Ishikawa (cell line): ENCODE results near the gene PTPRA.

ENCODE experiments used
- CEBPB ChIP-seq: IDR thresholded peaks from 2 replicates; pipeline ENCODE4 v1.6.1; 2012
- CREB1 ChIP-seq: IDR thresholded peaks from 2 replicates; pipeline ENCODE4 v1.6.1; 2012; ENCODE audit warnings: low read depth
- EGR1 ChIP-seq: IDR thresholded peaks from 2 replicates; pipeline ENCODE4 v1.6.1; 2012
- EP300 ChIP-seq: IDR thresholded peaks from 2 replicates; pipeline ENCODE4 v1.6.1; 2012; ENCODE audit warnings: borderline replicate concordance
- FOXM1 ChIP-seq: IDR thresholded peaks from 2 replicates; pipeline ENCODE4 v1.6.1; 2012; ENCODE audit warnings: low read depth, borderline replicate concordance
- NFIC ChIP-seq: IDR thresholded peaks from 2 replicates; pipeline ENCODE4 v1.6.1; 2012
- RAD21 ChIP-seq: IDR thresholded peaks from 2 replicates; pipeline ENCODE4 v1.6.1; 2012; ENCODE audit warnings: low read depth
- TAF1 ChIP-seq: IDR thresholded peaks from 2 replicates; pipeline ENCODE4 v1.6.1; 2012; ENCODE audit warnings: low read depth, mild to moderate bottlenecking
- TCF12 ChIP-seq: IDR thresholded peaks from 2 replicates; pipeline ENCODE4 v1.6.1; 2012; ENCODE audit warnings: low read depth
- TEAD4 ChIP-seq: IDR thresholded peaks from 2 replicates; pipeline ENCODE4 v1.6.1; 2012
- YY1 ChIP-seq: IDR thresholded peaks from 2 replicates; pipeline ENCODE4 v1.6.1; 2012; ENCODE audit warnings: low read depth
- ZBTB7A ChIP-seq: IDR thresholded peaks from 2 replicates; pipeline ENCODE4 v1.6.1; 2012; ENCODE audit warnings: low read depth
- TF ChIP-seq, protein P1 (sequence below): IDR thresholded peaks from 2 replicates; pipeline ENCODE4 v1.6.1; 2012
- TF ChIP-seq, protein P2 (sequence below): IDR thresholded peaks from 2 replicates; pipeline ENCODE4 v1.6.1; 2012; ENCODE audit warnings: low read depth, mild to moderate bottlenecking
- TF ChIP-seq, protein P3 (sequence below): IDR thresholded peaks from 2 replicates; pipeline ENCODE4 v1.6.1; 2012

PTPRA gene

DNA sequence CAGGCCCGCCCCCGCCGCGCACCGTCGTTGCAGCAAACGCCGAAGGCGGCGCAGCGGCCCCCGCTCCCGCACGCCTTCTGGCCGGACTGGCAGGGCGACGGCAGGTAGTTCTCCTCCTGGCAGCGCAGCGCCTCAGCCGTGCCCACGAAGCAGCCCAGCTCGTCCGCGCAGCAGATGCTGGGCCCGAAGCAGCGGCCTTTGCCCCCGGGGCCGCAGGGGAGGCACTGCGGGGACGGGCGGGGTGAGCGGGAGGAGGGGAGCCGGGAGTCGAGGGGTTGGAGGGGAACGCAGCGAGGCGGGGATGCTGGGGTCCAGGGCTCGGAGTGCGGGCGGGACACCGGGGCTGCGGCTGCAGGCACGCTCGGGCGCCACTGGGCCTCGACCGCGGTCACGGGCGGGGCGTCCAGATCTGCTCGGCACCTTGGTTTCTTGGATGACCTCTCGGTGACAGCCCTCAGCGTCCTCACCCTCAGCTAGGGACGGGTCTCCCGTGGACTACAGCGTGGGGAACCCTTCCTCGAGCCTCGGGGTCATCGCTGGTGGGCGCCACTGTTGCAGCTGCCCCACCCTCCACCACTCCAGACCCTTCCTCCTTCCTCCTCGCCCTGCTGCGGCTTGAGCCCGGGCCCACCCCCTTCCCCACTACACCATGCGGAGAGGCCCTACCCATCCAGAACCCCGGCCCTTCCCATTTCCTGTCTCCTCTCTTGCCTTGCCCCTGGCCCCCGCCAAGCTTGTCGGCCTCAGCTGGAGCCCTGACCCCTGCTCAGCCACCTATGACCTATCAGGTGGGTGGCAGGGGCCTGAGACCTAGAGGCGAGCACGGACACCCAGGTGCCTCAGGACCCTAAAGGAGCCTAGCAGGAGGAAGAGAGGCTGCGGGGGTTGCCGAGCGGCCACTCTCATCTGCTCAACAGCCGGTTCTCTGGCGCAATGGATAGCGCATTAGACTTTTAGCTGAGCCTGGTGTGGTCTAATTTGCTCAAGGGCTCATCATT is 210.0 kb downstream of the PTPRA start:
- no peak for TF ChIP-seq ZBTB7A
- TF ChIP-seq, protein P1, sequence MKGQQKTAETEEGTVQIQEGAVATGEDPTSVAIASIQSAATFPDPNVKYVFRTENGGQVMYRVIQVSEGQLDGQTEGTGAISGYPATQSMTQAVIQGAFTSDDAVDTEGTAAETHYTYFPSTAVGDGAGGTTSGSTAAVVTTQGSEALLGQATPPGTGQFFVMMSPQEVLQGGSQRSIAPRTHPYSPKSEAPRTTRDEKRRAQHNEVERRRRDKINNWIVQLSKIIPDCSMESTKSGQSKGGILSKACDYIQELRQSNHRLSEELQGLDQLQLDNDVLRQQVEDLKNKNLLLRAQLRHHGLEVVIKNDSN = no peak
- TF ChIP-seq RAD21 = no peak
- TF ChIP-seq, protein P2, sequence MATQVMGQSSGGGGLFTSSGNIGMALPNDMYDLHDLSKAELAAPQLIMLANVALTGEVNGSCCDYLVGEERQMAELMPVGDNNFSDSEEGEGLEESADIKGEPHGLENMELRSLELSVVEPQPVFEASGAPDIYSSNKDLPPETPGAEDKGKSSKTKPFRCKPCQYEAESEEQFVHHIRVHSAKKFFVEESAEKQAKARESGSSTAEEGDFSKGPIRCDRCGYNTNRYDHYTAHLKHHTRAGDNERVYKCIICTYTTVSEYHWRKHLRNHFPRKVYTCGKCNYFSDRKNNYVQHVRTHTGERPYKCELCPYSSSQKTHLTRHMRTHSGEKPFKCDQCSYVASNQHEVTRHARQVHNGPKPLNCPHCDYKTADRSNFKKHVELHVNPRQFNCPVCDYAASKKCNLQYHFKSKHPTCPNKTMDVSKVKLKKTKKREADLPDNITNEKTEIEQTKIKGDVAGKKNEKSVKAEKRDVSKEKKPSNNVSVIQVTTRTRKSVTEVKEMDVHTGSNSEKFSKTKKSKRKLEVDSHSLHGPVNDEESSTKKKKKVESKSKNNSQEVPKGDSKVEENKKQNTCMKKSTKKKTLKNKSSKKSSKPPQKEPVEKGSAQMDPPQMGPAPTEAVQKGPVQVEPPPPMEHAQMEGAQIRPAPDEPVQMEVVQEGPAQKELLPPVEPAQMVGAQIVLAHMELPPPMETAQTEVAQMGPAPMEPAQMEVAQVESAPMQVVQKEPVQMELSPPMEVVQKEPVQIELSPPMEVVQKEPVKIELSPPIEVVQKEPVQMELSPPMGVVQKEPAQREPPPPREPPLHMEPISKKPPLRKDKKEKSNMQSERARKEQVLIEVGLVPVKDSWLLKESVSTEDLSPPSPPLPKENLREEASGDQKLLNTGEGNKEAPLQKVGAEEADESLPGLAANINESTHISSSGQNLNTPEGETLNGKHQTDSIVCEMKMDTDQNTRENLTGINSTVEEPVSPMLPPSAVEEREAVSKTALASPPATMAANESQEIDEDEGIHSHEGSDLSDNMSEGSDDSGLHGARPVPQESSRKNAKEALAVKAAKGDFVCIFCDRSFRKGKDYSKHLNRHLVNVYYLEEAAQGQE = no peak
- TF ChIP-seq TEAD4 = no peak
- TF ChIP-seq YY1 = no peak
- TF ChIP-seq NFIC = no peak
- TF ChIP-seq TAF1 = no peak
- TF ChIP-seq EGR1 = no peak
- TF ChIP-seq, protein P3, sequence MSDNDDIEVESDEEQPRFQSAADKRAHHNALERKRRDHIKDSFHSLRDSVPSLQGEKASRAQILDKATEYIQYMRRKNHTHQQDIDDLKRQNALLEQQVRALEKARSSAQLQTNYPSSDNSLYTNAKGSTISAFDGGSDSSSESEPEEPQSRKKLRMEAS = no peak
- no peak for TF ChIP-seq EP300
- no peak for TF ChIP-seq CREB1
- TF ChIP-seq CEBPB = no peak
- TF ChIP-seq FOXM1 = no peak
- TF ChIP-seq TCF12 = no peak

DNA sequence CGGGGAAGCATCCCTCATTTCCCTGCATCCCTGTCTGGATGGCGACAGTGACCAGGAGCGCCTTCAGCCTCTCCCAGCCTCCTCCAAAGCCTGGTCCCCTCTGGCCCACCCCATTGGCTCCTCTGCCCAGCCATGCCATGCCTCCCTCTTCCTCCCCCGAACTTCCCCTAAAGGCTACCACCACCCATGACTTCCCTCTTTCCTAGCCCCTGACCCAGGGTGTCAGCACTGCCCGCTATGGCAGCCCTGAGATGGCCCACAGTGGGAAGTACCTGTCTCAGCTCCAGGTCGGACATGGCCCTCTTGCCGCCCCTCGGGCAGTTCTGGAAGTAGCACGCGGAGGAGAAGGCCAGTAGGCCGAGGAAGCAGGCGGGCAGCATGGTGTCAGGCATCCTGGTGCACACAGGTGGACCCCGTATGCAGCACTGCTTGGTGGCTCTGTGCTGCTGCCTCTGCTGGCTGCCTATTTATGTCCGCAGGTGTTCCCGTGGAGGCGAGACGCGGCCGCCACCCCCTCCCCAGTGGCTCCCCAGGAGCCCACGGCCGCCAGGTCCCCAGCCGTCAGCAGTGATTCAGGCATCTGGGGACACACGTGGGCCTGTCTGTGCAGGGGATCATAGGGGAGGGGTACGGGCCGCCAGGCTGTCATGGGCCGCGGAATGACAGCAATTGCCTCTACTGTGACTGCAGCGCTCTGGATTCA is 211.2 kb downstream of the PTPRA start, which contains the start of gene AVP:
AVP (minus strand) TSS at position 442 of the 703 bp plus-strand sequence; CDS start at position 392, 50 bp downstream.
- TF ChIP-seq, protein P3 = no peak
- TF ChIP-seq, protein P2 = no peak
- TF ChIP-seq, protein P1 = no peak
- TF ChIP-seq CREB1 = no peak
- no peak for TF ChIP-seq TCF12
- TF ChIP-seq YY1 = no peak
- no peak for TF ChIP-seq TAF1
- TF ChIP-seq ZBTB7A = no peak
- no peak for TF ChIP-seq FOXM1
- no peak for TF ChIP-seq TEAD4
- TF ChIP-seq CEBPB = no peak
- no peak for TF ChIP-seq RAD21
- TF ChIP-seq NFIC = no peak

DNA sequence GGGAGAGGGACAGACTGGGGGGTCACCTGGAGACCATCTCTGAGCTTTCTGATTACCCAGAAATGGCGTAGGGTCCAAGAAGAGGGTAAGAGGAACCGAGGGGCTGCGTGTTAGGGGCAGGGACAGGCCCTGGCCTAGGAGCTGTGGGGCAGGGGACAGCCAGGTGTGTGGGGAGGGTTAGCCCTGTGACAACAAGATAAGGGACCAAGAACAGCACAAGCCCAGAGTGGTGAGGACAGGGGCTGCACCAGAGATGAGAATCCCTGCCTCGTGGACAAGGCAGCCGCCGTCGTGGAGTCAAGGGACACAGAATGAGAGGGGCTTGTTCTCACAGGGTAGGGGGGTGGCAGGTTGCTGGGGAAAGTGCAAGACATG is 211.7 kb downstream of the PTPRA start:
- TF ChIP-seq YY1 (no peak), FOXM1 (no peak), EP300 (no peak), TEAD4 (no peak), EGR1 (no peak), RAD21 (no peak), TCF12 (no peak), ZBTB7A (no peak), CEBPB (no peak), CREB1 (no peak)
- TF ChIP-seq, protein P3 = no peak
- TF ChIP-seq, protein P1 = no peak
- TF ChIP-seq, protein P2 = no peak
